MM.1S (cell line): ENCODE data around the gene ZFPL1.

Experiments
- DNase-seq: peaks from one replicate; pipeline ENCODE4 v3.0.0-alpha.2; 2015
- H2AFZ ChIP-seq: fragments of 300-600 bp; sonication (generic); 2 replicates; pipeline ENCODE4 v1.6.0; 2016; ENCODE audit warnings: antibody characterized with exemption, low read length
- H3F3A ChIP-seq: fragments of 300-600 bp; sonication (generic); 2 replicates; pipeline ENCODE4 v1.6.1; 2016; ENCODE audit warnings: mild to moderate bottlenecking, antibody characterized with exemption, low read length, moderate library complexity, mixed read lengths; ENCODE audit not compliant: insufficient read depth
- H3K27ac ChIP-seq: fragments of 300-600 bp; sonication (generic); 2 replicates; pipeline ENCODE4 v1.5.1; 2016; ENCODE audit warnings: mild to moderate bottlenecking, low read length
- H3K27me3 ChIP-seq: fragments of 300-600 bp; sonication (generic); replicated peaks from 2 replicates; pipeline ENCODE4 v1.6.0; 2016; ENCODE audit warnings: low read length; ENCODE audit not compliant: insufficient read depth
- H3K36me3 ChIP-seq: fragments of 300-600 bp; sonication (generic); replicated peaks from 2 replicates; pipeline ENCODE4 v1.6.1; 2016; ENCODE audit warnings: mild to moderate bottlenecking, low read length, mixed read lengths; ENCODE audit not compliant: insufficient read depth
- H3K4me1 ChIP-seq: fragments of 300-600 bp; sonication (generic); 2 replicates; pipeline ENCODE4 v1.6.1; 2016; ENCODE audit warnings: low read length, mixed read lengths
- H3K4me2 ChIP-seq: fragments of 300-600 bp; sonication (generic); 2 replicates; pipeline ENCODE4 v1.6.0; 2016; ENCODE audit warnings: low read depth, low read length
- H3K4me3 ChIP-seq: fragments of 300-600 bp; sonication (generic); 2 replicates; pipeline ENCODE4 v1.5.1; 2016; ENCODE audit warnings: low read length, mixed read lengths
- H3K79me2 ChIP-seq: fragments of 300-600 bp; sonication (generic); 2 replicates; pipeline ENCODE4 v1.6.1; 2016; ENCODE audit warnings: mixed run types, low read length, mixed read lengths
- H3K9ac ChIP-seq: fragments of 300-600 bp; sonication (generic); 2 replicates; pipeline ENCODE4 v1.6.1; 2016; ENCODE audit warnings: low read length, mixed read lengths
- H3K9me2 ChIP-seq: fragments of 300-600 bp; sonication (generic); replicated peaks from 2 replicates; pipeline ENCODE4 v1.6.1; 2016; ENCODE audit warnings: mild to moderate bottlenecking, low read length, mixed read lengths; ENCODE audit not compliant: insufficient read depth
- H3K9me3 ChIP-seq: fragments of 300-600 bp; sonication (generic); replicated peaks from 2 replicates; pipeline ENCODE4 v1.6.1; 2016; ENCODE audit warnings: mild to moderate bottlenecking, low read length, mixed read lengths; ENCODE audit not compliant: insufficient read depth
- H4K20me1 ChIP-seq: fragments of 300-600 bp; sonication (generic); 2 replicates; pipeline ENCODE4 v1.6.1; 2016; ENCODE audit warnings: mild to moderate bottlenecking, low read length, moderate library complexity, mixed read lengths; ENCODE audit not compliant: insufficient read depth
- EZH2 ChIP-seq: fragments of 300-600 bp; sonication (generic); optimal IDR thresholded peaks from 2 replicates; pipeline ENCODE3; 2017; ENCODE audit warnings: low read depth, mild to moderate bottlenecking, antibody characterized with exemption, low read length, mixed read lengths
- EZH2phosphoT487 ChIP-seq: fragments of 300-600 bp; sonication (generic); IDR thresholded peaks from 2 replicates; pipeline ENCODE4 v1.6.1; 2018; ENCODE audit warnings: antibody characterized with exemption, low read length
- TF ChIP-seq, protein P1 (sequence below): fragments of 300-600 bp; sonication (generic); IDR thresholded peaks from 2 replicates; pipeline ENCODE4 v1.5.1; 2016; ENCODE audit warnings: antibody characterized with exemption, low read length, mixed read lengths

ZFPL1 gene

DNA sequence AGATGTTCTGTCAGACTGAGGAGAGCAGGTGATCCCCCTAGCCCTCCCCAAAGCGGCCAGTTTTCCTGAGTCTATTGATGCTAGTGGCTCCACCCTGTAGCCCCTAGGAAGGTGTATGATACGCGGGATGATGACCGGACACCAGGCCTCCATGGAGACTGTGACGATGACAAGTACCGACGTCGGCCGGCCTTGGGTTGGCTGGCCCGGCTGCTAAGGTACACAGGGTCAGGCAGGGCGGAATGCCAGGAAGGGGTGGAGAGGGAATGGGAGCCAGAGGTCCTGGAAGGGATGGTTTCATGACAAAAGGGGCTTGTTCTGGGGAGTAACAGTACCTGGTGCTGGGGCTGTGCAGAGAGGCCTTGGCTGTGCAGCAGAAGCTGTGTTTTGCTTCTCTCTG is 3.2 kb downstream of the ZFPL1 start:
- H2AFZ ChIP-seq = no peak overlapping the region
- peaks cover 59% of the 10 kb centered on the region for H3K4me1 ChIP-seq
- no peak overlapping the region for H3K4me2 ChIP-seq
- H3K36me3 ChIP-seq = no peaks in the 10 kb centered on the region; the same call in 1 of the 2 replicates
- no peak overlapping the region for H3K9ac ChIP-seq
- no peaks in the 10 kb centered on the region for H3K9me3 ChIP-seq
- no peak overlapping the region for H3K4me3 ChIP-seq
- peaks cover 56% of the 10 kb centered on the region for H3K79me2 ChIP-seq
- peak overlapping the region; percentile 87; the same call in 1 of the 2 replicates for H3K27ac ChIP-seq
- no peaks in the 10 kb centered on the region for H3K27me3 ChIP-seq
- peaks cover 43% of the 10 kb centered on the region for H3F3A ChIP-seq
- no peaks in the 10 kb centered on the region for H3K9me2 ChIP-seq
- TF ChIP-seq, protein P1, sequence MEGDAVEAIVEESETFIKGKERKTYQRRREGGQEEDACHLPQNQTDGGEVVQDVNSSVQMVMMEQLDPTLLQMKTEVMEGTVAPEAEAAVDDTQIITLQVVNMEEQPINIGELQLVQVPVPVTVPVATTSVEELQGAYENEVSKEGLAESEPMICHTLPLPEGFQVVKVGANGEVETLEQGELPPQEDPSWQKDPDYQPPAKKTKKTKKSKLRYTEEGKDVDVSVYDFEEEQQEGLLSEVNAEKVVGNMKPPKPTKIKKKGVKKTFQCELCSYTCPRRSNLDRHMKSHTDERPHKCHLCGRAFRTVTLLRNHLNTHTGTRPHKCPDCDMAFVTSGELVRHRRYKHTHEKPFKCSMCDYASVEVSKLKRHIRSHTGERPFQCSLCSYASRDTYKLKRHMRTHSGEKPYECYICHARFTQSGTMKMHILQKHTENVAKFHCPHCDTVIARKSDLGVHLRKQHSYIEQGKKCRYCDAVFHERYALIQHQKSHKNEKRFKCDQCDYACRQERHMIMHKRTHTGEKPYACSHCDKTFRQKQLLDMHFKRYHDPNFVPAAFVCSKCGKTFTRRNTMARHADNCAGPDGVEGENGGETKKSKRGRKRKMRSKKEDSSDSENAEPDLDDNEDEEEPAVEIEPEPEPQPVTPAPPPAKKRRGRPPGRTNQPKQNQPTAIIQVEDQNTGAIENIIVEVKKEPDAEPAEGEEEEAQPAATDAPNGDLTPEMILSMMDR = no peak
- TF ChIP-seq EZH2phosphoT487 (no peak), EZH2 (no peak)
- DNase-seq = no peak
- no peaks in the 10 kb centered on the region for H4K20me1 ChIP-seq

DNA sequence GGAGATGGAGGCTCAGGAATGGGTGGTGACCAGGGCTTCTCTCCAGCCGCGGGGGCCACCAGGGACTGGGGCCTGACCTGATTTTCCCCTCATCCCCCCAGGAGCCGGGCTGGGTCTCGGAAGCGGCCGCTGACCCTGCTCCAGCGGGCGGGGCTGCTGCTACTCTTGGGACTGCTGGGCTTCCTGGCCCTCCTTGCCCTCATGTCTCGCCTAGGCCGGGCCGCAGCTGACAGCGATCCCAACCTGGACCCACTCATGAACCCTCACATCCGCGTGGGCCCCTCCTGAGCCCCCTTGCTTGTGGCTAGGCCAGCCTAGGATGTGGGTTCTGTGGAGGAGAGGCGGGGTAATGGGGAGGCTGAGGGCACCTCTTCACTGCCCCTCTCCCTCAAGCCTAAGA is 3.8 kb downstream of the ZFPL1 start:
- Histone ChIP-seq H3K27ac (peak overlapping the region; percentile 87; the same call in 1 of the 2 replicates), H3K4me3 (no peak overlapping the region), H3K4me2 (peak overlapping the region; percentile 79; the same call in 1 of the 2 replicates), H3K79me2 (peaks cover 50% of the 10 kb centered on the region), H3K36me3 (no peaks in the 10 kb centered on the region; the same call in 1 of the 2 replicates), H2AFZ (no peak overlapping the region), H3K27me3 (no peaks in the 10 kb centered on the region), H4K20me1 (no peaks in the 10 kb centered on the region), H3K4me1 (peaks cover 55% of the 10 kb centered on the region), H3F3A (peaks cover 44% of the 10 kb centered on the region), H3K9me2 (no peaks in the 10 kb centered on the region), H3K9me3 (no peaks in the 10 kb centered on the region), H3K9ac (peak overlapping the region; percentile 43; the same call in 1 of the 2 replicates)
- no peak for DNase-seq
- TF ChIP-seq EZH2 (no peak), EZH2phosphoT487 (no peak)
- TF ChIP-seq, protein P1 = no peak

DNA sequence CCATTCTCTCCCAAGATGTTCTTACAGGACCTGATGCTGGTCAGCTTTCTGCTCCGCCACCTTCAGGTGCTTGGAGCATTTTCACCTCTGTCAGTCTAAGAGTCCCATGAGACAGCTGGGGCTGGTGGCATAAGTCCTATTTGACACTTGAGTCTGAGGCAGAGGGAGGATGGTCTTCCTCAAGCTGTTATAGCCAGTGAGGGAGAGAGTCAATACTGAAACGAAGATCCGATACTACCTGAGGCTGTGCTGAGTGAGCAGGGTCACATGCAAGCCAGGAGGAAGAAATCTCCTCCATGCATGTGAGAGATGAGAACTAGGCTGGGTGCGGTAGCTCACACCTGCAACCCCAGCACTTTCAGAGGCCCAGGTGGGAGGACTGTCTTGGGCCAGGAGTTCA is 5.6 kb downstream of the ZFPL1 start:
- Histone ChIP-seq H3K27me3 (no peaks in the 10 kb centered on the region), H3K4me1 (peaks cover 52% of the 10 kb centered on the region), H3F3A (peaks cover 48% of the 10 kb centered on the region), H3K4me2 (peak overlapping the region; percentile 79), H3K9me2 (no peaks in the 10 kb centered on the region), H3K27ac (peak overlapping the region; percentile 87), H3K4me3 (peak overlapping the region; percentile 30; the same call in 1 of the 2 replicates), H4K20me1 (no peaks in the 10 kb centered on the region), H3K9me3 (no peaks in the 10 kb centered on the region), H3K9ac (peak overlapping the region; percentile 43), H3K79me2 (peaks cover 34% of the 10 kb centered on the region), H3K36me3 (no peaks in the 10 kb centered on the region; the same call in 1 of the 2 replicates), H2AFZ (no peak overlapping the region)
- TF ChIP-seq EZH2phosphoT487 (no peak), EZH2 (no peak)
- TF ChIP-seq, protein P1 = peak; percentile 51
- DNase-seq = peak; percentile 97
